WERI-Rb-1 (cell line): ENCODE results near the gene NCOA7.

Experiments used
- DNase-seq: peaks from one replicate; pipeline ENCODE4 v3.0.0-alpha.2; 2020
- H3K27ac ChIP-seq: fragments of 250-450 bp; sonication (Bioruptor Pico); 2 replicates; pipeline ENCODE4 v1.5.1; 2020; ENCODE audit warnings: mild to moderate bottlenecking, moderate library complexity
- H3K27me3 ChIP-seq: fragments of 250-450 bp; sonication (Bioruptor Pico); 2 replicates; pipeline ENCODE4 v1.5.1; 2021; ENCODE audit warnings: mild to moderate bottlenecking, low read depth, moderate library complexity; ENCODE audit not compliant: insufficient read depth, severe bottlenecking
- H3K36me3 ChIP-seq: fragments of 250-450 bp; sonication (Bioruptor Pico); 2 replicates; pipeline ENCODE4 v1.5.1; 2020; ENCODE audit warnings: mild to moderate bottlenecking, moderate library complexity
- H3K4me3 ChIP-seq: 2 replicates; pipeline ENCODE4 v1.5.1; 2011; ENCODE audit warnings: low read depth, mild to moderate bottlenecking, control low read depth, low read length
- H3K9me3 ChIP-seq: fragments of 250-450 bp; sonication (Bioruptor Pico); 2 replicates; pipeline ENCODE4 v1.5.1; 2021; ENCODE audit warnings: mild to moderate bottlenecking, moderate library complexity; ENCODE audit not compliant: severe bottlenecking
- CTCF ChIP-seq: IDR thresholded peaks from 2 replicates; pipeline ENCODE4 v1.5.1; 2011; ENCODE audit warnings: low read depth, mild to moderate bottlenecking, control low read depth, inconsistent platforms, low read length

Gene NCOA7

GRCh38 chr6:125913145-125913544 is 122.4 kb downstream of the NCOA7 start:
- Histone ChIP-seq H3K4me3 (no peak overlapping the region), H3K36me3 (no peaks in the 10 kb centered on the region), H3K9me3 (no peaks in the 10 kb centered on the region), H3K27me3 (no peaks in the 10 kb centered on the region), H3K27ac (peak overlapping the region; percentile 36; the same call in 1 of the 2 replicates)
- no peak for DNase-seq
- no peak for TF ChIP-seq CTCF

GRCh38 chr6:125913864-125914351 is 123.1 kb downstream of the NCOA7 start:
- Histone ChIP-seq H3K4me3 (no peak overlapping the region), H3K36me3 (no peaks in the 10 kb centered on the region), H3K27ac (no peak overlapping the region), H3K27me3 (no peaks in the 10 kb centered on the region), H3K9me3 (no peaks in the 10 kb centered on the region)
- no peak for DNase-seq
- TF ChIP-seq CTCF, result no peak

GRCh38 chr6:125918230-125918629 is 127.5 kb downstream of the NCOA7 start:
- H3K27ac ChIP-seq, result no peak overlapping the region

GRCh38 chr6:125918681-125919566 is 128.2 kb downstream of the NCOA7 start:
- Histone ChIP-seq H3K4me3 (no peak overlapping the region), H3K27ac (no peak overlapping the region)

More at GRCh38 chr6:125918230-125918629, 127.5 kb downstream of the NCOA7 start:
- Histone ChIP-seq H3K27me3 (no peaks in the 10 kb centered on the region), H3K4me3 (no peak overlapping the region), H3K9me3 (no peaks in the 10 kb centered on the region), H3K36me3 (no peaks in the 10 kb centered on the region)
- no peak for TF ChIP-seq CTCF
- no peak for DNase-seq

GRCh38 chr6:125919618-125920017 is 128.9 kb downstream of the NCOA7 start:
- DNase-seq, result no peak
- Histone ChIP-seq H3K4me3 (no peak overlapping the region), H3K36me3 (no peaks in the 10 kb centered on the region), H3K27ac (no peak overlapping the region), H3K27me3 (no peaks in the 10 kb centered on the region), H3K9me3 (no peaks in the 10 kb centered on the region)
- TF ChIP-seq CTCF, result no peak

More at GRCh38 chr6:125918681-125919566, 128.2 kb downstream of the NCOA7 start:
- no peaks in the 10 kb centered on the region for H3K9me3 ChIP-seq
- TF ChIP-seq CTCF, result no peak
- H3K36me3 ChIP-seq, result no peaks in the 10 kb centered on the region
- no peaks in the 10 kb centered on the region for H3K27me3 ChIP-seq
- DNase-seq, result no peak
